Astrocyte of the cerebellum (primary cell): ENCODE results near the gene TRMT11.

Source experiments
- DNase-seq: peaks from one replicate; pipeline ENCODE4 v3.0.0-alpha.2; 2011; ENCODE audit warnings: low read depth
- H3K4me3 ChIP-seq: 2 replicates; pipeline ENCODE4 v1.5.1; 2011; ENCODE audit warnings: mild to moderate bottlenecking, low read depth, low read length, moderate library complexity
- in situ Hi-C: cut with HindIII; loops from 2 replicates; pipeline ENCODE4 v1.10.0; 2017; ENCODE audit warnings: low sequenced_read_pairs
- TF ChIP-seq, protein P1 (sequence below): IDR thresholded peaks from 2 replicates; pipeline ENCODE4 v1.5.1; 2012; ENCODE audit warnings: low read length, low read depth, moderate library complexity, mild to moderate bottlenecking; ENCODE audit errors: missing control alignments

The TRMT11 gene

DNA sequence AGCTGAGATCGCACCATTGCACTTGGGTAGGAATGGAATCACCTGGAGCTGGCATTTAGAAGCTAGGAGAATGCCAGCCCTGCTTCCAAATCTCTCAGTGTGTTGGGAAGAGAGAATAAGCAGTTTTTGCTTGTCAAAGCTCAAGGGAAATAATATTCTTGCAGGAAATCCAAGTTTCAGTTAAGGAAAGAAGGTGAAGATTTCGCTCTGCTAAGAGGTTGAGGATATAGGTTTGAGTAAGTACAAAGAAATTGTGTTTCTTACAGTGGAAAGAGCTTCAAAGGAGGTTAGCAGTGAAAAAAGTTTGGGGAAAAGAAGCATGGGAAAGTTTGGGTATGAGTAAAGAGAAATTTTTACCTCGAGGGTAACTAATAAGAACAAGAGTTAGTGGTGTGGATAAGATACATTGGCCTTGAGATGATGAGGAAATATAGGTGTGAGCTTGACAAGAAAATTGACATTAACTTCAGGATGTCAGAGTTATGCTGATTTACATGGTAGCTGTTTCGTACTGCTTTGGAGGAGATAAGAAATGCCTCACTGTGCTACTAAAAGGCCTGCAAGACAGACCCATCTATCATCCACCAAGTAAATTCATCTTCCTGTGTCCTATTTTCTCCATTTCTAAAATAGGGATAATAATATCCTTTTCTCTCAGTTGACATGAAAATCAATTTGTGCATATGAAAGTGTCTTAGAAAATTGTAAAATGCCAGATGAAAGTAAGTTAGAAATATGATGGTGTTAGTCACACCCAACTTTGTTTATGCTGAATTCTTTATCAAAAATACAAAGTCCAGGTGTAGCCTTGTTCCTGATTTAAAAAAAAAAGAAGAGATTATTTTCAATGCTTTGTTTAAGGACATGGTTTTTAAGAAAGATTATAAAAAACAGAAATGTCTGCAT is 42.6 kb upstream of the TRMT11 start:
- TF ChIP-seq, protein P1, sequence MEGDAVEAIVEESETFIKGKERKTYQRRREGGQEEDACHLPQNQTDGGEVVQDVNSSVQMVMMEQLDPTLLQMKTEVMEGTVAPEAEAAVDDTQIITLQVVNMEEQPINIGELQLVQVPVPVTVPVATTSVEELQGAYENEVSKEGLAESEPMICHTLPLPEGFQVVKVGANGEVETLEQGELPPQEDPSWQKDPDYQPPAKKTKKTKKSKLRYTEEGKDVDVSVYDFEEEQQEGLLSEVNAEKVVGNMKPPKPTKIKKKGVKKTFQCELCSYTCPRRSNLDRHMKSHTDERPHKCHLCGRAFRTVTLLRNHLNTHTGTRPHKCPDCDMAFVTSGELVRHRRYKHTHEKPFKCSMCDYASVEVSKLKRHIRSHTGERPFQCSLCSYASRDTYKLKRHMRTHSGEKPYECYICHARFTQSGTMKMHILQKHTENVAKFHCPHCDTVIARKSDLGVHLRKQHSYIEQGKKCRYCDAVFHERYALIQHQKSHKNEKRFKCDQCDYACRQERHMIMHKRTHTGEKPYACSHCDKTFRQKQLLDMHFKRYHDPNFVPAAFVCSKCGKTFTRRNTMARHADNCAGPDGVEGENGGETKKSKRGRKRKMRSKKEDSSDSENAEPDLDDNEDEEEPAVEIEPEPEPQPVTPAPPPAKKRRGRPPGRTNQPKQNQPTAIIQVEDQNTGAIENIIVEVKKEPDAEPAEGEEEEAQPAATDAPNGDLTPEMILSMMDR: no peak
- DNase-seq: no peak
- in situ Hi-C loops: no loop called here
- no peak overlapping the region for H3K4me3 ChIP-seq

DNA sequence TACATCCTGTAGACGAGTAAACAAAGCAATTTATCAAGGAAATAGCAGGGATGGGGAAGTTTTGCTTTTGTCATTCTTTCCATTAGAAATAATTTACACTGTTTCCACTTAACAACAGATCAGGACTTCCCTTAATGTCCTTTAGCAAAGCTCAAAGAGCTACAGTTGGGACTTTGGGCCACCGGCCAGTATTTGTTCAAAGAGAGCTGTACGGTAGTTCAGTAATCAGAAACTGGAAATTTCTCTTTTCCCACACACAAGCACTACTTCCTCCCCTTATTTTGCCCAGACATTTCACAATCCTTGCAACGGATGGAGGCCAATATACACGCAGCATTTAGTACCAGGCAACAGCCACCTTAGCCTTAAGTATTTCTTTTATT is 41.9 kb upstream of the TRMT11 start:
- in situ Hi-C loops: no loop called here
- H3K4me3 ChIP-seq: no peak overlapping the region
- TF ChIP-seq, protein P1: no peak
- no peak for DNase-seq

- DNase-seq: no peak
- in situ Hi-C loops: no loop called here
- TF ChIP-seq, protein P1: no peak
- no peak overlapping the region for H3K4me3 ChIP-seq
These were observed 41.4 kb upstream of the TRMT11 start for GRCh38 chr6:125944896-125945295.

DNA sequence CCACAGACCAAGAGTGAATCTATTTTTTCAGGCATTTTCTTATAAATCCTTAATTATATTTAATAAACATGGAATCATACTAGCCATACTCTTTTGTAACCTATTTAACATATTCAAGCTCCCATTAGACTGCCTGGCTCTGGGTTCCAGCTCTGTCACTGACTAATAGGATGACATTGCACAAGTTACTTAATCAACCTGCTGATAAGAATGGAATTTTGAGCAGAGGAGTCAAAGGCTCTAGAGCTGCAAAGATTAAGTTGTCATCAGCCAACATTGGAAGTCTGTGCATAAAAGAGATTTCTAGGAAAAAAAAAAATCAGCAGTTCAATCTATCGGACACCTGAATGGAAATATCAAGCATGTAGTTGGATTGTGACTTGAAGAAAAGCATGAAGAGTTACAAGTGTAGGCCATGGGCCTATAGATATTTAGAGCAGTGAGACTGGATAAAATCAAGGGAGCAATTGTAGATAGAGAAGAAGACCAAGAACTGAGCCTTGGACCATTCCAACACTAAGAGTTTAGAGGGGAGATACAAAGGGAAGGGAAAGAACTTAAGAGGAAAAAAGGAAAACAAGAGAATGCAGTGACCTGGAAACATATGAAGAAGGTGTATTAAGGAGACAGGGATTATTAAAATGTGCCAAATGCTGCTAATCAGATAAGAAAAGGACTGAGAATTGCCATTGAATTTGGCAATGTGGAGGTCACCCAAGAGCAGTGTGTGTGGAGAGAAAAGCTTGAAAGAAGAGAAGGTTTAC is 40.8 kb upstream of the TRMT11 start:
- H3K4me3 ChIP-seq: no peak overlapping the region
- DNase-seq: no peak
- TF ChIP-seq, protein P1: no peak
- in situ Hi-C loops: no loop called here

DNA sequence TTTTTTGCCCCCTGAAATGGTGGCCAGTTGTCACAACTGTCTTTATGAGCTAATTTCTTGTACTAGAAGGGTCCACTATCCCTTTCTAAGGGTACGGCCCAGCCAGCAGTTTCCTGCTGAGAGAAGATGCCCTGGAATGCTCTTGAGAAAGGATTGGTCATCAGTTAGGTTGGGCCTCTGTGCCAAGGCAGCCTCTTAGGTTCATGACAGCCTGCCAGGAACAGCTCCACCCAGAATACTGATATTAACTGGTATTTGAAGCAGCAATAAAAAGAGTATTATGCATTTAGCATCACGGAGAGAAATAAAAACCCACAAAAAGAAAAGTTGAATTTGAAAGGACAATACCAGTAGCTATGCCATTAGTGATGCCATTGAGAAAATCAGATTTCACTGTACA is 38.7 kb upstream of the TRMT11 start:
- no peak for DNase-seq
- TF ChIP-seq, protein P1: no peak
- no peak overlapping the region for H3K4me3 ChIP-seq
- in situ Hi-C loops: no loop called here

- TF ChIP-seq, protein P1: no peak
- in situ Hi-C loops: no loop called here
- DNase-seq: no peak
- H3K4me3 ChIP-seq: no peak overlapping the region
These were observed 37.9 kb upstream of the TRMT11 start for GRCh38 chr6:125948455-125948854.
